ENCODE measurements around the gene PDILT. TPM values are rescaled to one million over a fixed set of nuclear protein-coding genes. Genes with fewer than 3 reads are reported as not detected.

PDILT gene
- total and polyA plus RNA-seq, 2 of the 8 experiments (the other 6 are each of a cell fraction or from before 2014, with no cell fraction given): not detected

GRCh38 chr16:20397468-20398074, 7.0 kb downstream of the PDILT start (continued):
- TF ChIP-seq KDM4A (IDR thresholded peaks at IDR 0.05; ENCODE audit: low read depth, low read length, severe bottlenecking): no peak
- no peak for TF ChIP-seq RBBP5 (IDR thresholded peaks at IDR 0.05; ENCODE audit: borderline replicate concordance, low read depth, low read length)

All from H1 (cell line).